ENCODE measurements around the gene BBOX1. TPM values are rescaled to one million over a fixed set of nuclear protein-coding genes. Genes with fewer than 3 reads are reported as not detected.

The BBOX1 gene
- total and polyA plus RNA-seq, 12 donors, result 0.25 TPM; not detected in 11

- Histone ChIP-seq H3K27me3 (no peaks in the 10 kb centered on the region), H3K4me3 (no peak overlapping the region), H3K27ac (no peak overlapping the region), H3K36me3 (no peaks in the 10 kb centered on the region), H3K9me3 (peaks cover 0 to 4% (median 0%) of the 10 kb centered on the region in 11 donors), H3K4me1 (no peaks in the 10 kb centered on the region)
- ATAC-seq (no peak), DNase-seq (no peak)
- intact Hi-C loops (cut with DNase I), result loop anchor here in 1 of 10 donors (10.0 kb wide), 1 partner anchor 117 kb away; the partner anchor contains the start of gene FIBIN
- WGBS, 2 donors, result 83 to 88% methylated on average over 2 of the region's 2 CpGs
- TF ChIP-seq CTCF (IDR thresholded peaks at IDR 0.05), result no peak
Observed at GRCh38 chr11:27111896-27112295, 71.3 kb downstream of the BBOX1 start.

GRCh38 chr11:27112946-27113345, 72.3 kb downstream of the BBOX1 start:
- DNase-seq (no peak), ATAC-seq (no peak)
- 78 to 94% methylated on average over 1 of the region's 1 CpG for WGBS, 2 donors
- H3K4me3 ChIP-seq, result no peak overlapping the region
- no peak overlapping the region for H3K27ac ChIP-seq
- no peaks in the 10 kb centered on the region for H3K27me3 ChIP-seq
- H3K4me1 ChIP-seq, result no peaks in the 10 kb centered on the region
- H3K9me3 ChIP-seq, result peaks cover 0 to 4% (median 0%) of the 10 kb centered on the region in 11 donors
- intact Hi-C loops (cut with DNase I), result loop anchor here in 1 of 10 donors (10.0 kb wide), 1 partner anchor 118 kb away; the partner anchor contains the start of gene FIBIN
- H3K36me3 ChIP-seq, result no peaks in the 10 kb centered on the region
- TF ChIP-seq CTCF (IDR thresholded peaks at IDR 0.05), result no peak

- TF ChIP-seq CTCF (IDR thresholded peaks at IDR 0.05), result no peak
- no peak overlapping the region for H3K27ac ChIP-seq
- no peak for DNase-seq
- H3K4me3 ChIP-seq, result no peak overlapping the region
- no peaks in the 10 kb centered on the region for H3K4me1 ChIP-seq
- intact Hi-C loops (cut with DNase I), result loop anchor here in 1 of 10 donors (10.0 kb wide), 1 partner anchor 120 kb away; the partner anchor contains the start of gene FIBIN
- no peak for ATAC-seq
- peaks cover 0 to 4% (median 0%) of the 10 kb centered on the region in 11 donors for H3K9me3 ChIP-seq
- H3K27me3 ChIP-seq, result no peaks in the 10 kb centered on the region
- WGBS, 2 donors, result 76 to 78% methylated on average over 3 of the region's 3 CpGs
- no peaks in the 10 kb centered on the region for H3K36me3 ChIP-seq
Observed at GRCh38 chr11:27115051-27115650, 74.5 kb downstream of the BBOX1 start.

- Histone ChIP-seq H3K27ac (no peak overlapping the region), H3K9me3 (no peaks in the 10 kb centered on the region), H3K27me3 (no peaks in the 10 kb centered on the region), H3K4me3 (no peak overlapping the region), H3K4me1 (no peaks in the 10 kb centered on the region), H3K36me3 (no peaks in the 10 kb centered on the region)
- intact Hi-C loops (cut with DNase I), result loop anchor here in 1 of 10 donors (10.0 kb wide), 1 partner anchor 122 kb away; the partner anchor contains the start of gene FIBIN
- DNase-seq (no peak), ATAC-seq (no peak)
- TF ChIP-seq CTCF (IDR thresholded peaks at IDR 0.05), result no peak
- 49 to 56% methylated on average over 1 of the region's 1 CpG for WGBS, 2 donors
Observed at GRCh38 chr11:27116684-27117083, 76.1 kb downstream of the BBOX1 start.
